NCI-H1092 treated with DMSO at 0.1 percent for 48 hours (cell line): ENCODE measurements around the gene EFNA5.
A peak's percentile ranks its signal among the peaks of the same experiment; 100 is the strongest.

Experiments used
- DNase-seq: peaks from one replicate; lab custom pipeline; 2025; lab: John Stamatoyannopoulos, UW

The EFNA5 gene

GRCh38 chr5:107603349-107603748 is 67.4 kb downstream of the EFNA5 start:
- DNase-seq = no peak

DNA sequence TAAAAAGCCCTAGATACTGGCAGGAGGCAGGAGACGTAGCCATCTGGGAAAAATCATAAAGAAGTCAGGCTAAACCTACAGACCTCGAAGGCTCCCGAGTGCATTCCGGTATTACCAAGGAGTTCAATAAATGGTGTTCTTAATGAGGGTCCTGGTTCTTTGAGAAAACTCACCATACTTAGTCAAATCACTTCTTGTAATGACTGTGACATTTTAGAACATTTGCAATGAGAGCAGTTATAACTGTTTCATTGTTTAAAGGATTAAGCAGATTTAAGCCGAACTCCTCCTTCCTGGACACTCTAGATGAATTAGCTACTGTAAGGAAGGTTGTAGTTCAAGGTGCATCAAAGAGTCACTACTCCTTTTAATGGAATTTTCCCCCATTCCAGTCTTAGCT is 67.8 kb downstream of the EFNA5 start:
- DNase-seq = no peak

DNA sequence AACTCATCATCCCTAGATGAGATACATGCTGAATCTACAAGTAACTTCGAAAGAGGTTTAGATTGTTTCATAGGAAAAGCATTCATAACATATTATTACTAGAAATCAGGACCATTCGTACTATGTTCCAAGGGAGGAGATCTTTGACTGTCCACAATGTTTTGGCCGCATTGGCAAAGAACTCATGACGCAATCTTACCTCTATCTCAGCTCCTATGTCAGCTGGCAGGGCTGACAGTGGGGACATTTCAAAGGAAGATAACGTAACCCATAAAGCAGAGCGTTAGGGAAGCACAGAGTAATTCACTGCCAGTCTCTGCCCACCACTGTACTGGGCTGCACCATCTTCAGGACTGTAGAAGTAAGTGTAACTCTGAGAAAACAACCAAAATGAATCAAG is 69.7 kb downstream of the EFNA5 start:
- DNase-seq = no peak

DNA sequence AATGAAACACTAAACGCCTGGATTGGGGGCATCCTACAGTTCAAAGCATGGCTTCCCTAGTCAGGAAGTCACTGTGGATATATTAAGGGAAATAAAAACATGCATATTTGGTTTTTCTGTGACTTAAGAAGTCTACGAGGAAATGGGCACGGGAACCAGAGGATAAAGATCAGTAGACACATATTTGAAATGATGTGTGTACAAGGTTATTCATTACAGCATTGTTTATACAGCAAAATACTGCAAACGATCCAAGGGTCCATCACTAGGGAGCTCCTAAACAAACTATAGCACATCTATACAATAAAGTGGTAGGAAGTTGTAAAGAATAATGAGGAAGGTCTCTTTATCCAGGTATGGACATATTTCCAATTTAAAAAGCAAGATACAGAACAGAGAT is 71.8 kb downstream of the EFNA5 start:
- no peak for DNase-seq

DNA sequence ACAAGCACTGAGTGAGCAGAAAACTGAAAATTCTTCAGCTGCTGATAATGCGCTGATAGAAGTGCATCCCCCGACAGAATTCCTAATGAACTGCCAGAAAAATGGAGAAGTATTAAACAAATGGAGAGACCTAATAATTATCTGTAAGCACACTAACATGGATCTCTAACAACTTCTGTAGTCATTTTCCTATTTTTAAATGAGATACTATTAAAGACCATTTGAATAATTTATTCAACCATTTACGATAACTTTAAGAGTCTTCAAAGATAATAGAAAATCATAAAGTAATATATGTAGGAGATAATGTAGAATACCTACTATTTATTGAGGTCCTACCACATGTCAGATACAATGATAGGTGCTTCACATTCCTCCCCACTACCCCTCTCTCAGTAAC is 72.9 kb downstream of the EFNA5 start:
- DNase-seq = no peak

DNA sequence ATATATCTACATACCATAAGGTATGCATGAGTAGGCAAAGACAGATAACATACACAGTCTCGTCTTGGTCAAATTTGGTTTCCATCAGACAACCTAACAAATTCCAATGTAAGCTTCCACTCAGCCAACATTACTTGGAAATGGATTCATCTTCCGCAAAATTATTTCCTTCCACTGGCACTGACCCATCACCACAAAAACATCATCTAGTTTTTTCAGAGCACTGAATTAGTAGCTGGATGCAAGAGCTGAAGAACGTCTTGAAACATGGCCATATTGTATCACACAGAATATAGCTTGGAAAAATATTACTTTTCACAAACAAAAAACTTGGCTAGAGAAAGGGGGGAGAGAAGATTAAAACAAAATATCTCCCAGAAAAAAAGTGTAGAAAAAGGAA is 73.5 kb downstream of the EFNA5 start:
- DNase-seq = no peak

- DNase-seq = no peak
Observed at GRCh38 chr5:107594253-107595045, 76.3 kb downstream of the EFNA5 start.

DNA sequence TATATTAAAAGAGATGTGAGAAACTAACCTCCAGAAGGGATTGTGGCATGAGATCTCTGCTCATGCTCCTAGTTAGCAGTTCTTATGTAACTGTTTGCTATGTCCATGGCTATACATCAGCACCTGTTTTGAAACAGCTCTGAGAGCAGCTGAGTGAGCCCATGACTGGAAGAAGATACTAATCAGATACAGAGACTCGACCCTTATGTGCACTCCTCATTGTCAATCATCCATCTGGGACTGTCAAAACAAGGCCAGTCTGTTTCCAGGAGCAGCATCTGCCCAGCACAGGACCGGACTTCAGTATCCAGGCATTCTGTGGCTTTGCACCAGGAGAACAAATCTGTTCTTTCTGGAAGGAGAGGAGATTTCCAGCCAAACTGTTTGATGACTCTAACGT is 77.7 kb downstream of the EFNA5 start:
- DNase-seq = no peak

DNA sequence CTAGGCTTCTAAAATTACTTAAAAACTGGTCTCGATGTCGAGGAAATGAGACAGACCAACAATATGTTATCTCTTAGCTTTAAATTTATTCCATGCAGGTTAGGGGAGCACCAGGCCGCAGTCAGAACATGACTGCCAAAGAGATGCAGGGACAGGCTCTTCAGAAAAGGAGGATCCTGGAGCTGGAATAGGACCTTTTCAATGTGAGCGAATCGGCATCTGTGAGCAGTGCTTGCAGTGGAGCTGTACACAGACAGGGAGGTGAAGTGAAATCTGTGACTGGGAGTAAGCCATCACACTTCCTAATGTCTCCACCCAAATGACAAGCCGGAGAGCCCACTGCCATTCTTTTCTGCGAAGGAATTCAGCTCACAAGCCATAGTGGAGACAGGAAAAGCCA is 78.2 kb downstream of the EFNA5 start:
- DNase-seq = no peak

- DNase-seq = no peak
Observed at GRCh38 chr5:107590686-107591085, 80.1 kb downstream of the EFNA5 start.

DNA sequence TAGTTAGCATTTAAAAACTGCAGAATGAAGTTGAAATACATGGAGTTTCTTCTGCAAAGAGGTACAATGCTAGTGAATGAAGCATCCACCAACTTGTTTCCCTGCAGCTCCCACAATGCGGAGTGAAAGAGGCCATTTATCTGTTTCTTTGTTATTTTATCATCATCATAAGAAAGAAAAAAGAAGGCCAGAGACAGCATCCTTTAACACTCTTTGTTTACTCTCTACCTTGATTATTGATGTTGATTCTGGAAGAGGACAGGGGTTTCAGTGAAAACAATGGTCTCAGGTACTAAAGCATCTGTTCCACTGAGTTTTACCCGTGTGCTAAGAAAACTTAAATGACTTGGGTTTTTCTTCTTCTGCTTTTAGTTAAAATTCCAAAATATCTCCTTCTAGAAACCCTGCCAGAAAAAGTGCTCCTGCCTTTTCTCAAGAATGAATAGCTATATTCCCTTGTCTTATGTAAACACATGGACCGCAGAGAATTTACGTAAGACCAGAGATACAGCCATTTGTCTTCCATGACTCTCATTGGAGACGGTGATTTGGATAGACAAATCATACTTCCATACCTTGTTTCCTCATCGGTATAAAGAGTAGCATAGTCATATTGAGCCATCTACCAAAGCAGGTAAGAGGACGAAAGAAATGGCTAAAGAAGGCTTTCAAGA is 81.1 kb downstream of the EFNA5 start:
- no peak for DNase-seq

DNA sequence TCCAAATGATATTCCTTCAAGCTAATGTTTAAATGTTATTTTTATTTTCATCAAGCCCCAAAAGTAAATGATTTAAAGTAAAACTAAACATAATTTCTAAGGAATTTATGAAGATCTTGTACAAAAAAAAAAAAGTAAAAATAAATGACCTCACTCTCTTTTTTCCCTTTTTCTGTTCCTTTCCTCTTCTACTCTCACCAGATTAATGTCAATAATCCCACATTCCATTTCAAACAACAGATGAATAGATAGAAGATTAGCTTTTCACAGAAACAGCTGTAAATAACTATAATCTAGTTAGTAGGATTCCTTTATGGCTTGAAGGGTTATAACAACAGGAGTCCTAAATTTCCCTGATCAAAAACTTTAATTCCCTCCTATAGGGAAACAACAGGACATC is 88.1 kb downstream of the EFNA5 start:
- no peak for DNase-seq

GRCh38 chr5:107580889-107581820 is 89.6 kb downstream of the EFNA5 start:
- DNase-seq = no peak

- DNase-seq = no peak
Observed at GRCh38 chr5:107578051-107578635, 92.6 kb downstream of the EFNA5 start.

- no peak for DNase-seq
Observed at GRCh38 chr5:107577394-107577950, 93.3 kb downstream of the EFNA5 start.

DNA sequence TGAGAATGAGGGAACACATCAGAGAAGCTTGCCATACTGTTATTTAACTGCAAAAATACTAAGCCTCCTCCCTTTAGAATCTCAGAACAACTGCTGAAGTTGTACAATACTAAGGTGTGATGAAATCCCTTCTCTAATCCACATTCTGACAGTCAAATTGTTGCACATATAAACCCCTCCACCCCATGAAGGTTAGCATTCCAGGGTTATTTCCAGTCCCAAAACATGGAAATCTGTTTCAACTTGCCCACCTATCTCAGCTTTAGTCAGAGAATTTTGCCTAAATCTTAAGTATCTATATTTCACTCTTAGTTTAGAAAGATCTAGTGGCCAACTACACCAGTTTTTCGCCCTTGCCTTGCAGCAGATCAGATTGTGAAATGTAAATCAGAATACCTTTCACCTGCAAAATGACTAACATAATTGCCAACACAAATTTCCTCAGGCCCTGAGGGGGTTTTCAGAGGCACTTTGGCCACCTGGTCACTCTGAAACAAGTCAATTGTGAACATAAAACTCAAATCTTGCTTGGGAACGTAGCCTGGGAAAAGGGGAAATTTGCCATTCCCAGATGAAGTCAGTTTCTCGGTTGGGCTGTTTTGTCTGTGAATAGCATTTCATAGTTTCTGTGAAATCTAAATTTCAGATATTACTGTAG is 93.9 kb downstream of the EFNA5 start:
- DNase-seq = no peak

- no peak for DNase-seq
Observed at GRCh38 chr5:107576155-107576554, 94.6 kb downstream of the EFNA5 start.

DNA sequence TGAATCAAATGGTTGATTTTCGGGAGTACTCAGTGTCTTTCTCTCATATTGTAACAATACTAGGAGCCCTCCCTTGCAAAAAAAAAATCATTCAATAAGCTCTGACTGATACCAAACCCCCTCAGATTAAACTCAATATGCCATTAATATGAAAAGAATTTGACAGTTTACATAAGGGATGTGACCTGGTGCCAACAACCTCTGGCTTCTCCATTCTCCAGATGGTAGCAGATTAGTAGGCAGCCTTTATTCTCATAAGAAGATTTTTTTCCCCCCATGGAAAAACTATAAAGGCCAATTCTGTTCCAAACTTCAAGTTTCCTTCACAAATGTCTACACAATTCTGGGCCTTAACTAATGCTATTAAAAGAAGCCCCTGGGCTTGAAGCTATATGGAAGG is 96.5 kb downstream of the EFNA5 start:
- no peak for DNase-seq

GRCh38 chr5:107572715-107573368 is 97.9 kb downstream of the EFNA5 start:
- DNase-seq = no peak

DNA sequence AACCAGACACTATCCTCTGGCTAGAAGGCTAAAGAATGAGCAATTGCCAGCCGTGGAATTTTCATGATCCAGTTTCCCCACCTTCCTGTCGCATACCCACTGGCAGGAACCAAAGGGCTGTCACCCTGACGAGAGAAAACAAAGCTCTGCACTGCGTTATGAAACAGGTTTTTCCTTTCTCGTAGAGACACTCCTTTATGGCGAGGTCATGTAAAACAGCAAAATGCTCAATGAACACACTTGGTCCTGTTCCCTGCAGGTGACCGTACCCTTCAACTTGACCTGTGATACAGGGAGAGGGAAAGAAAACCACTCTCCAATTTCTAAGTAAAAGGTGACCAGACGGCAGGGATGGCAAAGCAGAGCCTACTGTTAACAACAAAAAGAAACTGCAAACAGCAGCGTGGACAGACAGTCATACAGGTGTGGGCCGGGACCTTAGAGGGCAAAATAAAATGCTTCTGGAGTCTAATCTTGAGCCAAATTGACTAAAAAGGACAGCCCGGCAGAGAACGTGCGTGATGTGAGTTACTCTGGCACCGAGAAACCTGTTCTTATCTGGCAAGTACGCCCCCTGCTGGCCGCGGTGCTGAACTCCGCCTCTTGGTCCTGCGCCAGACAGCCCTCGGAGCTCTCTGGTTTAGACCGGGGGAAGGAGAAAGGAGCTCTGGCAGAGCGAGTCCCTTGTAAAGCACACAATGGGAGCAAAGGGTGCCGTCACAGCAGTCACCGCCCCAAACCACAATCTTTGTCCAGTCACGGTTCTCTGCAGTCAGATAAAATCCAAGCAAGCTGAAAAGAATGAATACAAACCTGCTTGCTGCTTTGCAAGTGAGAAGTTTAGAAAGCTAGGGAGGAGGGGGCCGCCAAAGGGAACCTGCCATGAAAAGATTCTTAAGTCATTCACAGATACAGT is 98.9 kb downstream of the EFNA5 start:
- DNase-seq = peak; percentile 86
